K562 (cell line): Measurements from ENCODE around the gene SPRR2A. TPM values are rescaled to one million over a fixed set of nuclear protein-coding genes. Genes with fewer than 3 reads are reported as not detected.

Experiments
- BDP1 ChIP-seq: IDR thresholded peaks from 3 replicates; pipeline ENCODE4 v1.6.1; 2011; ENCODE audit not compliant: insufficient read length, insufficient read depth
- CBFA2T3 ChIP-seq: fragments of 450-650 bp; IDR thresholded peaks from 2 replicates; pipeline ENCODE4 v1.6.1; 2017
- CBX5 ChIP-seq: IDR thresholded peaks from 2 replicates; pipeline ENCODE4 v1.6.1; 2014; ENCODE audit warnings: low read depth, borderline replicate concordance
- CTCFL ChIP-seq: IDR thresholded peaks from 2 replicates; pipeline ENCODE4 v1.6.1; 2011; ENCODE audit warnings: borderline replicate concordance, low read depth, mild to moderate bottlenecking, moderate library complexity, low read length; ENCODE audit not compliant: insufficient read depth, poor library complexity, severe bottlenecking
- DACH1 ChIP-seq: fragments of 450-650 bp; IDR thresholded peaks from 2 replicates; pipeline ENCODE4 v1.6.1; 2018; ENCODE audit not compliant: partially characterized antibody
- EWSR1 ChIP-seq: fragments of 450-650 bp; IDR thresholded peaks from 2 replicates; pipeline ENCODE4 v1.6.1; 2018; ENCODE audit warnings: borderline replicate concordance, mild to moderate bottlenecking, low read depth, moderate library complexity; ENCODE audit not compliant: partially characterized antibody
- GATA2 ChIP-seq: sonication (generic); formaldehyde crosslinking; IDR thresholded peaks from 2 replicates; pipeline ENCODE4 v1.4.0; 2020; ENCODE audit warnings: mild to moderate bottlenecking, missing genetic modification reagents
- GTF2F1 ChIP-seq: IDR thresholded peaks from 2 replicates; pipeline ENCODE4 v1.6.1; 2011; ENCODE audit warnings: low read depth, low read length, improper control_type of control experiment
- KAT2B ChIP-seq: IDR thresholded peaks from one replicate; pipeline ENCODE4 v1.6.1; 2012; ENCODE audit warnings: low read depth, mild to moderate bottlenecking, control low read depth, inconsistent platforms, low read length, moderate library complexity
- KLF1 ChIP-seq: fragments of 450-650 bp; IDR thresholded peaks from 2 replicates; pipeline ENCODE4 v1.6.1; 2016; ENCODE audit warnings: missing genetic modification characterization, missing compliant biosample characterization
- KLF16 ChIP-seq: IDR thresholded peaks from 2 replicates; pipeline ENCODE4 v1.6.1; 2016; ENCODE audit warnings: antibody characterized with exemption
- L3MBTL2 ChIP-seq: fragments of 450-650 bp; IDR thresholded peaks from 2 replicates; pipeline ENCODE4 v1.6.1; 2016; ENCODE audit warnings: mild to moderate bottlenecking, moderate library complexity
- MBD2 ChIP-seq: sonication (generic); IDR thresholded peaks from 2 replicates; pipeline ENCODE4 v1.6.1; 2016; ENCODE audit warnings: low read depth, borderline replicate concordance
- MEF2A ChIP-seq: IDR thresholded peaks from 2 replicates; pipeline ENCODE4 v1.6.1; 2011; ENCODE audit warnings: low read depth, mild to moderate bottlenecking, low read length, moderate library complexity; ENCODE audit not compliant: control insufficient read depth
- NELFE ChIP-seq: IDR thresholded peaks from 2 replicates; pipeline ENCODE4 v1.6.1; 2011; ENCODE audit warnings: mild to moderate bottlenecking; ENCODE audit not compliant: insufficient read depth, insufficient read length
- NR1H2 ChIP-seq: sonication (generic); formaldehyde crosslinking; IDR thresholded peaks from 2 replicates; pipeline ENCODE4 v1.4.0; 2020; ENCODE audit warnings: mild to moderate bottlenecking, missing genetic modification reagents
- PHF20 ChIP-seq: fragments of 450-650 bp; IDR thresholded peaks from 2 replicates; pipeline ENCODE4 v1.6.1; 2018; ENCODE audit not compliant: partially characterized antibody
- RFX7 ChIP-seq: fragments of 250-450 bp; sonication (Bioruptor Pico); IDR thresholded peaks from 2 replicates; pipeline ENCODE4 v1.5.1; 2021; ENCODE audit warnings: mild to moderate bottlenecking
- SFPQ ChIP-seq: fragments of 200-400 bp; formaldehyde crosslinking; IDR thresholded peaks from 2 replicates; pipeline ENCODE4 v1.6.1; 2017; ENCODE audit warnings: mild to moderate bottlenecking, low read depth, low read length, moderate library complexity
- SMARCE1 ChIP-seq: fragments of 450-650 bp; IDR thresholded peaks from 2 replicates; pipeline ENCODE4 v1.7.1; 2016; ENCODE audit warnings: mild to moderate bottlenecking
- SNRNP70 ChIP-seq: fragments of 200-400 bp; formaldehyde crosslinking; optimal IDR thresholded peaks from 2 replicates; pipeline ENCODE3; 2017; ENCODE audit warnings: low read depth, low read length
- STAT5B ChIP-seq: fragments of 250-450 bp; sonication (Bioruptor Pico); IDR thresholded peaks from 2 replicates; pipeline ENCODE4 v1.8.0; 2021; ENCODE audit warnings: mild to moderate bottlenecking, inconsistent platforms
- TBL1XR1 ChIP-seq, 2 experiments: IDR thresholded peaks; 2 replicates each; pipeline ENCODE4 v1.6.1; 2012; ENCODE audit warnings: improper control_type of control experiment in 2 of 2, low read length in 2 of 2, mild to moderate bottlenecking in 1 of 2
- TEAD2 ChIP-seq: fragments of 450-650 bp; IDR thresholded peaks from 2 replicates; pipeline ENCODE4 v1.6.1; 2016; ENCODE audit warnings: missing genetic modification characterization, control low read depth, missing compliant biosample characterization
- YBX1 ChIP-seq: fragments of 450-650 bp; IDR thresholded peaks from 2 replicates; pipeline ENCODE4 v1.7.1; 2016; ENCODE audit warnings: mild to moderate bottlenecking
- ZNF212 ChIP-seq: fragments of 450-650 bp; formaldehyde crosslinking; IDR thresholded peaks from 2 replicates; pipeline ENCODE4 v1.4.0; 2020; ENCODE audit warnings: mild to moderate bottlenecking
- ZNF561 ChIP-seq: fragments of 450-650 bp; formaldehyde crosslinking; conservative IDR thresholded peaks from 2 replicates; pipeline ENCODE4 v1.4.0; 2020; ENCODE audit warnings: mild to moderate bottlenecking, moderate library complexity
- ZNF644 ChIP-seq: fragments of 200-800 bp; sonication (Bioruptor generic); IDR thresholded peaks from 2 replicates; pipeline ENCODE4 v1.6.1; 2016; ENCODE audit warnings: low read depth, missing genetic modification characterization, missing compliant biosample characterization
- polyA plus RNA-seq, 8 experiments: library from polyadenylated mRNA; depleted of rRNA in 4 of 8; stranded (reverse) in 5 of 8; unstranded in 3 of 8; fragments of >200 nt; fragmentation: Nextera tagmentation in 2 of 8; fragmentation: Illumina TruSeq in 1 of 8; extraction: Ambion mirVana in 2 of 8; extraction: Trizol in 1 of 8; gene quantifications; 2 replicates each; pipeline versions ENCODE4 v1.2.1 to v1.2.3, GENCODE V29; 2011 to 2014; ENCODE audit warnings: inconsistent platforms in 1 of 8, missing spikeins in 1 of 8
- total RNA-seq, 7 experiments: library from RNA; depleted of rRNA in 6 of 7; stranded (reverse); fragments of >200 nt in 6 of 7; fragmentation: Illumina TruSeq in 2 of 7; extraction: Trizol in 2 of 7; gene quantifications; 2 replicates each; pipeline versions ENCODE4 v1.2.1 to v1.2.3, GENCODE V29; 2011 to 2021; ENCODE audit warnings: low replicate concordance in 1 of 7

The SPRR2A gene
- total and polyA plus RNA-seq, 9 of the 15 experiments (the other 6 are each of a cell fraction or from before 2014, with no cell fraction given), result 0.17 TPM; not detected in 8

GRCh38 chr1:153058826-153059784, 1.8 kb upstream of the SPRR2A start (continued):
- TF ChIP-seq GATA2 (CRISPR knock-in tag) (peak; percentile 38), CBX5 (no peak), KLF16 (peak; percentile 90), KAT2B (no peak), CTCFL (no peak), KLF1 (no peak), SNRNP70 (no peak), SMARCE1 (peak; percentile 99), EWSR1 (no peak), NELFE (no peak), MBD2 (peak; percentile 72), PHF20 (no peak), STAT5B (CRISPR knock-in tag) (no peak), CBFA2T3 (peak; percentile 94), ZNF644 (no peak), DACH1 (no peak), NR1H2 (CRISPR knock-in tag) (no peak), YBX1 (no peak), L3MBTL2 (peak; percentile 37; the same call in 1 of the 2 replicates), MEF2A (peak; percentile 6; the same call in 1 of the 2 replicates), RFX7 (CRISPR knock-in tag) (no peak), ZNF561 (no peak), SFPQ (no peak), GTF2F1 (no peak), ZNF212 (no peak), TBL1XR1 (IDR thresholded peaks at IDR 0.05; ENCODE audit: low read length in 2 of 2) (peak; percentile 55 to 74; a peak in 2 of 4 replicates), BDP1 (no peak), TEAD2 (0 out of 2 replicates have a peak, but pooled peaks have one; percentile 52)
